Mesendoderm (in vitro differentiated cells): ENCODE measurements around the gene CPPED1.
A peak's percentile ranks its signal among the peaks of the same experiment; 100 is the strongest.
"Not testable (repeated sequence)": the region's sequence is repeated elsewhere in the genome, so short reads cannot be mapped to it uniquely, and the experiment has no call there.

ENCODE experiments used
- DNase-seq: peaks from one replicate; pipeline ENCODE4 v3.0.0; 2013
- H2AK5ac ChIP-seq: 2 replicates; pipeline ENCODE4 v1.6.1; 2013; ENCODE audit warnings: low read length, inconsistent platforms
- H2BK120ac ChIP-seq: 2 replicates; pipeline ENCODE4 v1.6.1; 2013; ENCODE audit warnings: low read depth, mild to moderate bottlenecking, low read length, moderate library complexity, mixed read lengths
- H2BK15ac ChIP-seq: replicated peaks from 2 replicates; pipeline ENCODE4 v1.6.1; 2013; ENCODE audit warnings: low read depth, mild to moderate bottlenecking, moderate library complexity
- H2BK5ac ChIP-seq: 2 replicates; pipeline ENCODE4 v1.6.1; 2013; ENCODE audit warnings: low read length, inconsistent platforms
- H3K18ac ChIP-seq: 2 replicates; pipeline ENCODE4 v1.6.1; 2013; ENCODE audit warnings: mild to moderate bottlenecking, low read length, mixed read lengths
- H3K23ac ChIP-seq: one replicate; pipeline ENCODE4 v1.6.1; 2013; ENCODE audit warnings: low read length
- H3K27ac ChIP-seq: 2 replicates; pipeline ENCODE4 v1.5.1; 2013; ENCODE audit warnings: low read depth, mild to moderate bottlenecking, inconsistent platforms, low read length, moderate library complexity
- H3K27me3 ChIP-seq: 2 replicates; pipeline ENCODE4 v1.6.1; 2013; ENCODE audit warnings: low read length, control low read depth, mild to moderate bottlenecking, inconsistent platforms; ENCODE audit not compliant: insufficient read depth, poor library complexity
- H3K36me3 ChIP-seq: 2 replicates; pipeline ENCODE4 v1.6.1; 2013; ENCODE audit warnings: low read length, inconsistent platforms; ENCODE audit not compliant: control insufficient read depth, insufficient read depth
- H3K4ac ChIP-seq: one replicate; pipeline ENCODE4 v1.6.1; 2013; ENCODE audit warnings: low read depth, mild to moderate bottlenecking, low read length, moderate library complexity
- H3K4me1 ChIP-seq: 2 replicates; pipeline ENCODE4 v1.6.1; 2013; ENCODE audit warnings: low read depth, low read length, inconsistent platforms; ENCODE audit not compliant: control insufficient read depth
- H3K4me2 ChIP-seq: 2 replicates; pipeline ENCODE4 v1.6.1; 2013; ENCODE audit warnings: low read length
- H3K4me3 ChIP-seq: 2 replicates; pipeline ENCODE4 v1.5.1; 2013; ENCODE audit warnings: mild to moderate bottlenecking, low read length
- H3K56ac ChIP-seq: one replicate; pipeline ENCODE4 v1.6.1; 2013; ENCODE audit warnings: low read length
- H3K79me1 ChIP-seq: 2 replicates; pipeline ENCODE4 v1.6.1; 2013; ENCODE audit warnings: low read length, inconsistent platforms
- H3K79me2 ChIP-seq: 2 replicates; pipeline ENCODE4 v1.6.1; 2013; ENCODE audit warnings: mild to moderate bottlenecking, low read length; ENCODE audit not compliant: control insufficient read depth, insufficient read depth
- H3K9ac ChIP-seq: 2 replicates; pipeline ENCODE4 v1.6.1; 2013; ENCODE audit warnings: low read length, inconsistent platforms
- H4K5ac ChIP-seq: one replicate; pipeline ENCODE4 v1.6.1; 2013; ENCODE audit warnings: low read length
- H4K8ac ChIP-seq: one replicate; pipeline ENCODE4 v1.6.1; 2013; ENCODE audit warnings: low read depth, mild to moderate bottlenecking, control low read depth, low read length, moderate library complexity
- WGBS: extraction: QIAGEN DNeasy Blood & Tissue Kit; methylation state at CpG from one replicate; pipeline ENCODE4 v1.1.7; 2013; ENCODE audit warnings: low lambda C conversion rate, missing lambda C conversion rate; ENCODE audit not compliant: insufficient coverage; ENCODE audit errors: extremely low coverage; 5-methylcytosine and 5-hydroxymethylcytosine counted together

Gene CPPED1

GRCh38 chr16:12766853-12767252 lies 36.8 kb downstream of the CPPED1 start:
- Histone ChIP-seq H3K27ac (no peak overlapping the region), H3K4ac (no peak overlapping the region), H3K23ac (no peak overlapping the region), H3K27me3 (no peaks in the 10 kb centered on the region), H3K56ac (no peak overlapping the region), H3K4me1 (no peaks in the 10 kb centered on the region), H3K4me2 (no peak overlapping the region), H2AK5ac (no peak overlapping the region), H2BK120ac (no peak overlapping the region), H3K4me3 (no peak overlapping the region), H4K5ac (no peak overlapping the region), H2BK15ac (no peak overlapping the region), H3K79me2 (no peaks in the 10 kb centered on the region), H3K9ac (no peak overlapping the region), H3K79me1 (no peaks in the 10 kb centered on the region), H3K36me3 (no peaks in the 10 kb centered on the region), H4K8ac (no peak overlapping the region), H2BK5ac (no peak overlapping the region), H3K18ac (no peak overlapping the region)
- WGBS, result no CpG with 5 or more reads among the region's 5 CpGs
- no peak for DNase-seq

- H3K4ac ChIP-seq, DNase-seq, H4K5ac ChIP-seq, H4K8ac ChIP-seq, H2AK5ac ChIP-seq, H3K23ac ChIP-seq, H3K79me2 ChIP-seq, H3K4me3 ChIP-seq, H3K27ac ChIP-seq, H3K4me2 ChIP-seq, H3K56ac ChIP-seq, H2BK120ac ChIP-seq, H3K79me1 ChIP-seq, H2BK5ac ChIP-seq, H3K36me3 ChIP-seq, H3K9ac ChIP-seq, H3K27me3 ChIP-seq, H3K18ac ChIP-seq, H2BK15ac ChIP-seq, H3K4me1 ChIP-seq: not testable (repeated sequence)
- no CpG with 5 or more reads among the region's 3 CpGs for WGBS
These were observed 37.5 kb downstream of the CPPED1 start for GRCh38 chr16:12766208-12766607.

GRCh38 chr16:12764813-12765488 lies 38.7 kb downstream of the CPPED1 start:
- H3K4me3 ChIP-seq, result no peak overlapping the region
- H3K23ac ChIP-seq, result no peak overlapping the region
- H2BK120ac ChIP-seq, result no peak overlapping the region
- H2BK15ac ChIP-seq, result no peak overlapping the region
- H2AK5ac ChIP-seq, result no peak overlapping the region
- no peaks in the 10 kb centered on the region for H3K4me1 ChIP-seq
- no peak overlapping the region for H3K27ac ChIP-seq
- no CpG with 5 or more reads among the region's 6 CpGs for WGBS
- no peak overlapping the region for H3K9ac ChIP-seq
- H3K79me2 ChIP-seq, result no peaks in the 10 kb centered on the region
- no peak overlapping the region for H4K5ac ChIP-seq
- H4K8ac ChIP-seq, result no peak overlapping the region
- H3K79me1 ChIP-seq, result no peaks in the 10 kb centered on the region
- no peaks in the 10 kb centered on the region for H3K27me3 ChIP-seq
- H2BK5ac ChIP-seq, result no peak overlapping the region
- no peak overlapping the region for H3K18ac ChIP-seq
- H3K36me3 ChIP-seq, result no peaks in the 10 kb centered on the region
- no peak overlapping the region for H3K4ac ChIP-seq
- H3K56ac ChIP-seq, result no peak overlapping the region
- no peak overlapping the region for H3K4me2 ChIP-seq
- DNase-seq, result no peak

- no peak overlapping the region for H3K4me2 ChIP-seq
- H3K9ac ChIP-seq, result no peak overlapping the region
- H3K27ac ChIP-seq, result no peak overlapping the region
- H2BK15ac ChIP-seq, result no peak overlapping the region
- H2BK120ac ChIP-seq, result no peak overlapping the region
- no peaks in the 10 kb centered on the region for H3K27me3 ChIP-seq
- no peak overlapping the region for H2AK5ac ChIP-seq
- no peak overlapping the region for H3K23ac ChIP-seq
- no peak overlapping the region for H4K5ac ChIP-seq
- no peak overlapping the region for H4K8ac ChIP-seq
- no peaks in the 10 kb centered on the region for H3K36me3 ChIP-seq
- H3K4me3 ChIP-seq, result no peak overlapping the region
- H3K79me1 ChIP-seq, result no peaks in the 10 kb centered on the region
- H3K4ac ChIP-seq, result no peak overlapping the region
- no CpG with 5 or more reads among the region's 3 CpGs for WGBS
- peak; percentile 40 for DNase-seq
- no peaks in the 10 kb centered on the region for H3K79me2 ChIP-seq
- H3K18ac ChIP-seq, result no peak overlapping the region
- H3K4me1 ChIP-seq, result no peaks in the 10 kb centered on the region
- no peak overlapping the region for H3K56ac ChIP-seq
- no peak overlapping the region for H2BK5ac ChIP-seq
These were observed 40.2 kb downstream of the CPPED1 start for GRCh38 chr16:12763517-12763916.

GRCh38 chr16:12760819-12761611 lies 42.7 kb downstream of the CPPED1 start:
- Histone ChIP-seq H3K36me3 (no peaks in the 10 kb centered on the region), H2BK15ac (no peak overlapping the region), H3K27me3 (no peaks in the 10 kb centered on the region), H4K5ac (no peak overlapping the region), H3K79me2 (no peaks in the 10 kb centered on the region), H3K27ac (no peak overlapping the region), H2BK5ac (no peak overlapping the region), H3K79me1 (no peaks in the 10 kb centered on the region), H2BK120ac (no peak overlapping the region), H3K4me1 (no peaks in the 10 kb centered on the region), H3K4me2 (no peak overlapping the region), H3K9ac (no peak overlapping the region), H3K18ac (no peak overlapping the region), H3K4me3 (no peak overlapping the region), H3K56ac (no peak overlapping the region), H4K8ac (no peak overlapping the region), H2AK5ac (no peak overlapping the region), H3K4ac (no peak overlapping the region), H3K23ac (no peak overlapping the region)
- DNase-seq, result no peak
- no CpG with 5 or more reads among the region's 12 CpGs for WGBS
